OCI-LY3 (cell line): ENCODE results near the gene MLLT10.

Experiments used
- EZH2phosphoT487 ChIP-seq: fragments of 200-600 bp; shearing (Covaris generic); IDR thresholded peaks from 2 replicates; pipeline ENCODE4 v1.6.1; 2018; ENCODE audit warnings: antibody characterized with exemption, mixed run types, low read depth
- TF ChIP-seq, protein P1 (sequence below): fragments of 200-600, 300-600 bp; sonication (generic); IDR thresholded peaks from 2 replicates; pipeline ENCODE4 v1.5.1; 2014; ENCODE audit warnings: antibody characterized with exemption, low read length, low read depth

DNA sequence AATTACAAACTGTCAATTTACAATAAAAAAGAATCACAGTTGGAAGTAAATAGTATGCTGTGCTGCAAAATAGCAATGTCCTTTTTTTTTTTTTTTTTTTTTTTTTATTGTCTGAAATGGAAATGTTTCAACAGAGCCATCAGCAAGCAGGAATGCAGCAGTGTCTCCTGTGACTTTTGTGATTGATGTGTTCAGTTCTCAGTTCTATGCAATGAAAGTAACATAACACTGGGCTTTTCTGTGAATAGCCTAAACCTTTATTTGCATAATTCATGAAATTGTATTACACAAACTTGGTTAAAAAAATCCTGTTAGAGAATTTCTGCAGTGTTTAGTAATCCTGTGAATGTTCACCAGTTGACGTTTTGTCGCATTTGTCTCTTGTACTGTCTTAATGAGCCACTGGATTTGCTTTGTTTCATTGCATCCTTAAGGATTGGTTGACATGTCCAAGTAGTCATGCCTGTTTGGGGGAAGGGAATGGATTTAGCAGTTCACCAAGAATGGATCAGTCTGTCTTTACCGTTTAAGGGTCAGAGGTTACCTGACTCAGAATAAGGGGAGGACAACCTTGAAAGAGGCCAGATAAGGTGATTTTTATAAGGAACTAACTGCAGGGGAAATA lies 192.7 kb downstream of the MLLT10 start:
- TF ChIP-seq, protein P1, sequence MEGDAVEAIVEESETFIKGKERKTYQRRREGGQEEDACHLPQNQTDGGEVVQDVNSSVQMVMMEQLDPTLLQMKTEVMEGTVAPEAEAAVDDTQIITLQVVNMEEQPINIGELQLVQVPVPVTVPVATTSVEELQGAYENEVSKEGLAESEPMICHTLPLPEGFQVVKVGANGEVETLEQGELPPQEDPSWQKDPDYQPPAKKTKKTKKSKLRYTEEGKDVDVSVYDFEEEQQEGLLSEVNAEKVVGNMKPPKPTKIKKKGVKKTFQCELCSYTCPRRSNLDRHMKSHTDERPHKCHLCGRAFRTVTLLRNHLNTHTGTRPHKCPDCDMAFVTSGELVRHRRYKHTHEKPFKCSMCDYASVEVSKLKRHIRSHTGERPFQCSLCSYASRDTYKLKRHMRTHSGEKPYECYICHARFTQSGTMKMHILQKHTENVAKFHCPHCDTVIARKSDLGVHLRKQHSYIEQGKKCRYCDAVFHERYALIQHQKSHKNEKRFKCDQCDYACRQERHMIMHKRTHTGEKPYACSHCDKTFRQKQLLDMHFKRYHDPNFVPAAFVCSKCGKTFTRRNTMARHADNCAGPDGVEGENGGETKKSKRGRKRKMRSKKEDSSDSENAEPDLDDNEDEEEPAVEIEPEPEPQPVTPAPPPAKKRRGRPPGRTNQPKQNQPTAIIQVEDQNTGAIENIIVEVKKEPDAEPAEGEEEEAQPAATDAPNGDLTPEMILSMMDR = no peak
- no peak for TF ChIP-seq EZH2phosphoT487
